OCI-LY7 (cell line): Measurements from ENCODE around the gene MFAP5. TPM values are rescaled to one million over a fixed set of nuclear protein-coding genes. Genes with fewer than 3 reads are reported as not detected.

Source experiments
- BruUV-seq: library from RNA; stranded (reverse); fragments of 400-500 nt; replicated peaks from 2 replicates; lab custom pipeline; 2021; lab: Mats Ljungman, UMichigan
- CTCF ChIA-PET: fragments of 300-600 bp; sonication (Branson Sonifier 250); formaldehyde crosslinking; loops from one replicate; lab custom pipeline; 2022; ENCODE audit warnings: antibody characterized with exemption; ENCODE audit not compliant: unreplicated experiment; lab: Charles Lee
- POLR2A ChIA-PET: fragments of 300-600 bp; sonication (Branson Sonifier 250); formaldehyde crosslinking; loops from one replicate; lab custom pipeline; 2022; ENCODE audit warnings: antibody characterized with exemption; lab: Charles Lee
- DNase-seq: peaks from one replicate; pipeline ENCODE4 v3.0.0-alpha.2; 2015; ENCODE audit warnings: low spot score
- H2AFZ ChIP-seq: fragments of 200-600 bp; sonication (generic), shearing (Covaris generic); 2 replicates; pipeline ENCODE4 v1.6.1; 2014; ENCODE audit warnings: mild to moderate bottlenecking, antibody characterized with exemption, low read length, moderate library complexity
- H3K27ac ChIP-seq: fragments of 200-600 bp; sonication (generic); 2 replicates; pipeline ENCODE4 v1.5.1; 2014; ENCODE audit warnings: mixed run types, low read depth, mild to moderate bottlenecking, moderate library complexity, low read length, inconsistent platforms; ENCODE audit not compliant: poor library complexity, severe bottlenecking
- H3K36me3 ChIP-seq: fragments of 200-600 bp; sonication (generic); 2 replicates; pipeline ENCODE4 v1.6.1; 2014; ENCODE audit warnings: mild to moderate bottlenecking, antibody characterized with exemption, low read length, moderate library complexity, mixed read lengths; ENCODE audit not compliant: insufficient read depth
- H3K4me1 ChIP-seq: fragments of 200-600 bp; sonication (generic); 2 replicates; pipeline ENCODE4 v1.5.1; 2014; ENCODE audit warnings: mild to moderate bottlenecking, low read length; ENCODE audit not compliant: insufficient read depth, poor library complexity, severe bottlenecking
- H3K4me2 ChIP-seq: fragments of 200-600 bp; sonication (generic); 2 replicates; pipeline ENCODE4 v1.6.1; 2014; ENCODE audit warnings: mild to moderate bottlenecking, low read length
- H3K4me3 ChIP-seq: fragments of 200-600 bp; sonication (generic); 2 replicates; pipeline ENCODE4 v1.5.1; 2014; ENCODE audit warnings: mild to moderate bottlenecking, low read depth, low read length; ENCODE audit not compliant: poor library complexity, severe bottlenecking
- H3K79me2 ChIP-seq: fragments of 200-600 bp; sonication (generic); 2 replicates; pipeline ENCODE4 v1.6.1; 2016; ENCODE audit warnings: low read depth, mild to moderate bottlenecking, low read length, moderate library complexity, mixed read lengths; ENCODE audit not compliant: insufficient read depth
- H3K9me2 ChIP-seq: fragments of 200-600 bp; sonication (generic); 2 replicates; pipeline ENCODE4 v1.6.1; 2016; ENCODE audit warnings: mild to moderate bottlenecking, low read length, mixed read lengths; ENCODE audit not compliant: insufficient read depth
- H3K9me3 ChIP-seq: fragments of 200-600 bp; sonication (generic); 2 replicates; pipeline ENCODE4 v1.6.1; 2014; ENCODE audit warnings: mild to moderate bottlenecking, mixed run types, low read length, mixed read lengths
- H4K20me1 ChIP-seq: fragments of 200-600 bp; sonication (generic); 2 replicates; pipeline ENCODE4 v1.6.1; 2014; ENCODE audit warnings: mild to moderate bottlenecking, antibody characterized with exemption, low read length, moderate library complexity, mixed read lengths; ENCODE audit not compliant: insufficient read depth
- EZH2phosphoT487 ChIP-seq: fragments of 200-600 bp; sonication (generic); IDR thresholded peaks from 2 replicates; pipeline ENCODE4 v1.6.1; 2018; ENCODE audit warnings: low read depth, borderline replicate concordance, mild to moderate bottlenecking, mixed run types, antibody characterized with exemption, low read length, moderate library complexity, mixed read lengths
- intact Hi-C: fragments of 100-400 bp; cut with micrococcal nuclease; formaldehyde crosslinking; loops from one replicate; pipeline ENCODE4 v1.10.0; 2022; ENCODE audit not compliant: unreplicated experiment
- total RNA-seq, 2 experiments: library from RNA; depleted of rRNA in 1 of 2; stranded (reverse); fragments of >200 nt in 1 of 2; shearing (Covaris generic) in 1 of 2; gene quantifications; 2 replicates each; pipeline ENCODE4 v1.2.3, GENCODE V29; 2014 to 2022
- TF ChIP-seq, protein P1 (sequence below): fragments of 200-600 bp; sonication (generic); conservative IDR thresholded peaks from 2 replicates; pipeline ENCODE4 v1.5.1; 2014; ENCODE audit warnings: mild to moderate bottlenecking, antibody characterized with exemption, low read length, moderate library complexity, mixed read lengths

MFAP5 gene
- total RNA-seq, 2 experiments from 2014 or later: not detected

DNA sequence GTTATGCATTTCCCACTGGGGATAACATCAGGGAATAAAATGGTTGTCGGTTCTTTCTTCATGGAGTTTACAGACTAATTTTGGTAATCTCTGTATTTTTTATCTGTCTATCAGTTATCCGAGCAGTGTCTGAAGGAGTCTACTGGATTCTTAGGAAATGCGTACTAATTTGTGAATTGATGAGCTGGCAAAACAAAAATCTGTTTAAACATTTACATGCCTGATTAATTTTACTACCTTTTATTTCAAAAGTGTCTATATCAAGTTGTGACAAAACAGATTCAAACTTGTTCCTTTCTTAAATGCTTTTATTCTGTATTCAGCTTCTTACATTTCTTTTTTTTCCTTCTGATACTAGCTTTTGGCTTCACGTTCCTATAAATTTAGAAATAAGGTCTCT is 39.5 kb upstream of the MFAP5 start:
- intact Hi-C loops: no loop called here
- H2AFZ ChIP-seq: no peak overlapping the region
- peaks cover 34% of the 10 kb centered on the region for H4K20me1 ChIP-seq
- no peak for DNase-seq
- no peak for TF ChIP-seq EZH2phosphoT487
- peak overlapping the region; percentile 31; the same call in 1 of the 2 replicates for H3K4me2 ChIP-seq
- H3K4me3 ChIP-seq: no peak overlapping the region
- H3K27ac ChIP-seq: no peak overlapping the region
- H3K4me1 ChIP-seq: peaks cover 39% of the 10 kb centered on the region
- H3K9me2 ChIP-seq: no peaks in the 10 kb centered on the region
- peaks cover 66% of the 10 kb centered on the region for H3K36me3 ChIP-seq
- ChIA-PET POLR2A (interaction anchor here (0.6 to 2.2 kb wide), 10 partner anchors 14 to 194 kb away, joined by 3 to 8 read pairs (median 6); no protein-coding TSS in a partner anchor), CTCF (no interaction called here)
- no peaks in the 10 kb centered on the region for H3K9me3 ChIP-seq
- BruUV-seq: no TSS peak
- peaks cover 86% of the 10 kb centered on the region for H3K79me2 ChIP-seq

DNA sequence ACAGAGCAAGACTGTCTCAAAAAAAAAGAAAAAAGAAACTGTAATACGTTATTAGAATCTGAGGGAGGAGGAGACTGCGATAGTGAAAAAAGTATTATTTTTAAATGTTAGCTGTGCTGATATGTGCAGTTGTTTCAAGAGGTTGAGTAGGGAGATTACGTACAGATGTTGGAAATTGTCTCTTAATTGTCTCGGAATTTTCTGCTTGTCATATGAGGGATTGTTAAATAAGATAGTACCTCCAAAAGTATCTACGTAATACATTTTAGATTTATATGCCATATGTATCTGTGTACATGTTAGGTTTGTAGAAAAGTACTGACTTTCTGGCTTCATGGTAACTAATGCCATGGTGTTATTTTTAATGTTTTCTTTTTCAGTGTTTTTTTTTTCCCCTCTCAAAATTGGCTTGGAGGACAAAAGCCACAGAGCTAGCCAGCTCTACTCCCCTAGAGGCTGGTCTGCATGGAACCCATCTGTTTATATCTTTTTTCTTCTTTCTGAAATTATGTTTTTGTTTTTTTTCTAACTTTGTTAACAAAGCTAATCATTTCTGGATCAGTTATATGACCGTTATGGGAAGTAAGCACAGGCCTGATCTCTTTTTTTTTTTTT is 38.5 kb upstream of the MFAP5 start:
- CTCF ChIA-PET: no interaction called here
- no peak for DNase-seq
- peak overlapping the region; percentile 86 for H3K4me3 ChIP-seq
- H4K20me1 ChIP-seq: peaks cover 34% of the 10 kb centered on the region
- POLR2A ChIA-PET: interaction anchor here (0.6 to 2.2 kb wide), 11 partner anchors 13 to 195 kb away, joined by 3 to 8 read pairs (median 4); no protein-coding TSS in a partner anchor
- intact Hi-C loops: no loop called here
- no TSS peak for BruUV-seq
- H3K4me1 ChIP-seq: peaks cover 45% of the 10 kb centered on the region
- H2AFZ ChIP-seq: no peak overlapping the region
- no peak for TF ChIP-seq EZH2phosphoT487
- TF ChIP-seq, protein P1, sequence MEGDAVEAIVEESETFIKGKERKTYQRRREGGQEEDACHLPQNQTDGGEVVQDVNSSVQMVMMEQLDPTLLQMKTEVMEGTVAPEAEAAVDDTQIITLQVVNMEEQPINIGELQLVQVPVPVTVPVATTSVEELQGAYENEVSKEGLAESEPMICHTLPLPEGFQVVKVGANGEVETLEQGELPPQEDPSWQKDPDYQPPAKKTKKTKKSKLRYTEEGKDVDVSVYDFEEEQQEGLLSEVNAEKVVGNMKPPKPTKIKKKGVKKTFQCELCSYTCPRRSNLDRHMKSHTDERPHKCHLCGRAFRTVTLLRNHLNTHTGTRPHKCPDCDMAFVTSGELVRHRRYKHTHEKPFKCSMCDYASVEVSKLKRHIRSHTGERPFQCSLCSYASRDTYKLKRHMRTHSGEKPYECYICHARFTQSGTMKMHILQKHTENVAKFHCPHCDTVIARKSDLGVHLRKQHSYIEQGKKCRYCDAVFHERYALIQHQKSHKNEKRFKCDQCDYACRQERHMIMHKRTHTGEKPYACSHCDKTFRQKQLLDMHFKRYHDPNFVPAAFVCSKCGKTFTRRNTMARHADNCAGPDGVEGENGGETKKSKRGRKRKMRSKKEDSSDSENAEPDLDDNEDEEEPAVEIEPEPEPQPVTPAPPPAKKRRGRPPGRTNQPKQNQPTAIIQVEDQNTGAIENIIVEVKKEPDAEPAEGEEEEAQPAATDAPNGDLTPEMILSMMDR: no peak
- H3K79me2 ChIP-seq: peaks cover 82% of the 10 kb centered on the region
- H3K9me3 ChIP-seq: no peaks in the 10 kb centered on the region
- H3K36me3 ChIP-seq: peaks cover 59% of the 10 kb centered on the region
- H3K27ac ChIP-seq: no peak overlapping the region
- H3K4me2 ChIP-seq: peak overlapping the region; percentile 94
- no peaks in the 10 kb centered on the region for H3K9me2 ChIP-seq

DNA sequence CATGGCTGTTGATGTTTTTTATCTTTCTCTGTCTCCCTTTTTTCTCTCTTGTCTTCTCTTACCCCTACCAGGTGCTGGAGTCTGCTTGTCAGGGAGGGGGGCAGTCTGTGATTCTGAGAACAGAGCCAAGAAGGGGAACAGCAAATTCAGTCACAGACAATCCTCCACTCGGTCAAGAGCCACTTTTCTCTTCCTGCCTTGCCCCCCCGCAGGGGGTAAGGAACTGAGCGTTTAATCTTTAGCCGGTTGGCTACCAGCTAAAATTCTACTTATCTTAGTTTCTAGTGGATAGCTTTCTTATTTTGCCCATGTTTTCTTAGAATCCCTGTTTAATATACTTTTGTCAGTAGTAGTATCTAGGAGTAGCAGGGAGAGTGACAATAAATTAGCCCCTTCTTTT is 37.1 kb upstream of the MFAP5 start:
- intact Hi-C loops: loop anchor here (5.0 to 10.0 kb wide), 3 partner anchors 248 to 1695 kb away; partner anchors contain the start of genes CLECL1, KLRK1 and M6PR
- H3K79me2 ChIP-seq: peaks cover 71% of the 10 kb centered on the region
- no peak overlapping the region for H2AFZ ChIP-seq
- TF ChIP-seq EZH2phosphoT487: no peak
- TF ChIP-seq, protein P1: no peak; the same call in 1 of the 2 replicates
- peak; percentile 51 for DNase-seq
- no peaks in the 10 kb centered on the region for H3K9me3 ChIP-seq
- H4K20me1 ChIP-seq: peaks cover 34% of the 10 kb centered on the region
- H3K4me2 ChIP-seq: peak overlapping the region; percentile 94
- POLR2A ChIA-PET: interaction anchor here (0.6 to 1.5 kb wide), 4 partner anchors 21 to 646 kb away, joined by 3 read pairs; no protein-coding TSS in a partner anchor
- peak overlapping the region; percentile 86 for H3K4me3 ChIP-seq
- CTCF ChIA-PET: no interaction called here
- no peaks in the 10 kb centered on the region for H3K9me2 ChIP-seq
- H3K27ac ChIP-seq: peak overlapping the region; percentile 100
- BruUV-seq: TSS peak; percentile 29
- H3K4me1 ChIP-seq: peaks cover 59% of the 10 kb centered on the region
- peaks cover 51% of the 10 kb centered on the region for H3K36me3 ChIP-seq
